ENCODE measurements around the gene CBARP. TPM values are rescaled to one million over a fixed set of nuclear protein-coding genes. Genes with fewer than 3 reads are reported as not detected.

CBARP gene
- total and polyA plus RNA-seq, 2 of the 4 experiments (the other 2 are of a cell fraction) = 0.18 to 3.9 TPM

DNA sequence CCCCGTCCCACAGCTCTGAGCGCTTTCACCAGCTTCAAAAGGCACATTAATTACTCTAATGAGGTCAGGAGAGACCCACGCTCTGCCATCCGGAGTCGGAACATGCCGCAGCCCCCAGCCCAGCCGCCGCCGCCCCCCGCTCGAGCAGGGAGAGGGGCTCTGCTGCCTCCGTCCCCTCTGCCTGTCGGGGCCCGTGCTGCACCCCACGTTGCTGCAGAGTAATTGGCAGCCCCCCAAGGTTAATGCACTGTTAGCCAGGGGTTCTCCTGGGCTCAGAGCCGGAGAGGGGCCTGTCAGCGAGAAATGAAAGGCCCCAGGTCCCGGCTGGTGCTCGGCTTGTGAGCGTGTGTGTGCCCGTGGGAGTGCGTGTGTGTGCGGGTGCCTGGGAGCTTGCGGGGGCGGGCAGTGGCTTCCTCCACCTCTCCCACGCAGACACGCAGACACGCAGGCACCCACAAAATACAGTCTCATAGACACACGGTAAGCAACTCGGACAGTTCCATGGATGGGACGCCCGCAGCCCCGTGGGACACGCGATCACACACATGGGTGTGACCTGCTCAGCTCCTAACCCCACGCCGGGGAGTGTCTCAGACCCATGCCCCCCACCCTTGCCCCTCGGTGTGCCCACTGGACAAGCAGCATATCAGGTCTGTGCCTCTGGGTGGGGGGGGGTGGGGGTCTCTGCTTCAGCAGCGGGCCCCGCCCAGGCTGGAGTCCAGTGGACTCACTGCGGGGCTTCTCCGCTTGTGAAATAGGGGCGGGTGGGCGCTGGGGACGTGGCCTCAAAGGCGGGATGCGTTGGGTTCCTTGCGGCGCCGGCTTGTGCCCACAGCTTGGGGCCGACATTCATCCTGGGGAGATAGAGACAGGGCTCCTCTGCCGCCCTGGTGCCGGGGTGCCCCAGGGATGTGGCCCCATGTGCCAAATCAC is 43.1 kb upstream of the CBARP start:
- H4K91ac ChIP-seq (ENCODE audit: insufficient read depth, low read depth, low read length) = no peak overlapping the region
- no peak overlapping the region for H3K14ac ChIP-seq (replicated peaks; ENCODE audit: low read depth, low read length)
- in situ Hi-C loops (cut with MboI; ENCODE audit: low sequenced_read_pairs) (loop anchor here (5.0 kb wide), 1 partner anchor 81 kb away; no protein-coding TSS in a partner anchor), intact Hi-C loops (cut with micrococcal nuclease) (no loop called here), dilution Hi-C loops (cut with HindIII; ENCODE audit: low sequenced_read_pairs, unreplicated experiment) (no loop called here)
- H3K9ac ChIP-seq (ENCODE audit: low read depth, low read length) = no peak overlapping the region
- POLR2A ChIA-PET (ENCODE audit: unreplicated experiment) = interaction anchor here (1.4 kb wide), 1 partner anchor 12 kb away, joined by 3 read pairs; no protein-coding TSS in a partner anchor
- H3K23ac ChIP-seq (ENCODE audit: low read depth, low read length) = no peak overlapping the region
- no peak overlapping the region for H3K18ac ChIP-seq (ENCODE audit: low read depth, low read length)
- peaks cover 12 to 30% of the 10 kb centered on the region in 2 experiments; a peak in 3 of 4 replicates for H3K79me1 ChIP-seq (ENCODE audit: low read depth in 1 of 2, low read length in 2 of 2)
- H3K4ac ChIP-seq (ENCODE audit: low read depth, low read length) = no peak overlapping the region
- peaks cover 5% of the 10 kb centered on the region for H3K4me1 ChIP-seq (ENCODE audit: control insufficient read depth, insufficient read depth, low read length)
- peaks cover 8% of the 10 kb centered on the region for H3K36me3 ChIP-seq (ENCODE audit: control insufficient read depth, insufficient read depth, low read length)
- no peak overlapping the region for H3K4me3 ChIP-seq (ENCODE audit: insufficient read depth, low read depth, low read length)
- no peak overlapping the region for H3K56ac ChIP-seq (ENCODE audit: extremely low read depth, insufficient read depth, low read length)
- no peak overlapping the region for H2BK15ac ChIP-seq (ENCODE audit: low read depth, low read length)
- no peak overlapping the region for H3K27ac ChIP-seq (ENCODE audit: insufficient read depth, low read length)
- H3K4me2 ChIP-seq (ENCODE audit: low read depth, low read length) = no peak overlapping the region
- BruUV-seq (replicated peaks) = no TSS peak
- no peak overlapping the region for H2BK5ac ChIP-seq (ENCODE audit: low read depth, low read length, poor library complexity, severe bottlenecking)
- H3K9me1 ChIP-seq (ENCODE audit: insufficient read depth, low read length) = no peaks in the 10 kb centered on the region
- TF ChIP-seq FOS (IDR thresholded peaks at IDR 0.05; ENCODE audit: low read depth, low read length) = no peak
- TF ChIP-seq RAD21 (IDR thresholded peaks at IDR 0.05; ENCODE audit: low read length) = no peak
- no peak for TF ChIP-seq MXI1 (IDR thresholded peaks at IDR 0.05; ENCODE audit: borderline replicate concordance, low read depth, low read length)
- no peak for TF ChIP-seq SMC3 (IDR thresholded peaks at IDR 0.05; ENCODE audit: low read depth, low read length)
- no peak for TF ChIP-seq BHLHE40 (IDR thresholded peaks at IDR 0.05; ENCODE audit: low read depth, low read length)
- no peak for TF ChIP-seq CEBPB (IDR thresholded peaks at IDR 0.05; ENCODE audit: low read depth, low read length)
- TF ChIP-seq MAFK (IDR thresholded peaks at IDR 0.05; ENCODE audit: low read depth, low read length) = no peak
- TF ChIP-seq NFE2L2 (IDR thresholded peaks at IDR 0.05; ENCODE audit: low read depth, low read length) = no peak
- no peak for TF ChIP-seq CHD1 (IDR thresholded peaks at IDR 0.05; ENCODE audit: low read depth, low read length)
- TF ChIP-seq, protein P1, sequence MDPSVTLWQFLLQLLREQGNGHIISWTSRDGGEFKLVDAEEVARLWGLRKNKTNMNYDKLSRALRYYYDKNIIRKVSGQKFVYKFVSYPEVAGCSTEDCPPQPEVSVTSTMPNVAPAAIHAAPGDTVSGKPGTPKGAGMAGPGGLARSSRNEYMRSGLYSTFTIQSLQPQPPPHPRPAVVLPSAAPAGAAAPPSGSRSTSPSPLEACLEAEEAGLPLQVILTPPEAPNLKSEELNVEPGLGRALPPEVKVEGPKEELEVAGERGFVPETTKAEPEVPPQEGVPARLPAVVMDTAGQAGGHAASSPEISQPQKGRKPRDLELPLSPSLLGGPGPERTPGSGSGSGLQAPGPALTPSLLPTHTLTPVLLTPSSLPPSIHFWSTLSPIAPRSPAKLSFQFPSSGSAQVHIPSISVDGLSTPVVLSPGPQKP (IDR thresholded peaks at IDR 0.05; ENCODE audit: borderline replicate concordance, low read depth, low read length) = no peak
- no peak for DNase-seq
- no peak overlapping the region for H2AK5ac ChIP-seq (ENCODE audit: low read depth, low read length)
- WGBS, 2 experiments (ENCODE audit: extremely low coverage in 2 of 2, insufficient read length in 1 of 2) = 90% methylated on average over 22 of the region's 53 CpGs; no CpG with 5 or more reads in 1 of the 2 experiments
- H4K20me1 ChIP-seq (ENCODE audit: insufficient read depth, low read length) = peaks cover 19% of the 10 kb centered on the region
- H2AK9ac ChIP-seq (replicated peaks; ENCODE audit: low read depth, low read length, poor library complexity) = peak overlapping the region; percentile 72
- ATAC-seq (ENCODE audit: low read depth) = no peak
- H2BK20ac ChIP-seq (ENCODE audit: low read depth, low read length) = no peak overlapping the region
- peaks cover 21% of the 10 kb centered on the region for H3K27me3 ChIP-seq (ENCODE audit: control insufficient read depth, insufficient read depth, low read length)
- H4K8ac ChIP-seq (ENCODE audit: low read depth in 2 of 2, low read length in 2 of 2) = no peak overlapping the region
- H3K9me3 ChIP-seq (ENCODE audit: control insufficient read depth, insufficient read depth, low read length) = no peaks in the 10 kb centered on the region
- H4K5ac ChIP-seq (ENCODE audit: low read depth, low read length) = no peak overlapping the region
- H2BK120ac ChIP-seq (ENCODE audit: low read depth, low read length) = no peak overlapping the region
- no peak overlapping the region for H2AFZ ChIP-seq (replicated peaks; ENCODE audit: low read length, poor library complexity)
- CTCF ChIA-PET = interaction anchor here (1.7 kb wide), 1 partner anchor 11 kb away, joined by 8 read pairs; the partner anchor contains the start of gene CIRBP
